C4-2B (cell line): ENCODE results near the gene ZNF185.

Experiments used
- CTCF ChIP-seq: fragments of 450-650 bp; conservative IDR thresholded peaks from 2 replicates; pipeline ENCODE4 v1.5.1; 2017; ENCODE audit warnings: mild to moderate bottlenecking
- ZFX ChIP-seq: fragments of 450-650 bp; IDR thresholded peaks from 2 replicates; pipeline ENCODE4 v1.6.1; 2017

GRCh38 chrX:152913910-152914309 is 16.0 kb downstream of the ZNF185 start:
- TF ChIP-seq CTCF (no peak), ZFX (no peak)
